GM19397 (cell line): Measurements from ENCODE around the gene STAB1.

Experiments
- ATAC-seq: cut with Tn5 transposase; IDR thresholded peaks from one replicate; pipeline ENCODE4 v1.9.1; 2021; ENCODE audit warnings: mild to moderate bottlenecking, moderate library complexity; ENCODE audit not compliant: unreplicated experiment

Gene STAB1

GRCh38 chr3:52458031-52458760, 36.9 kb upstream of the STAB1 start:
- ATAC-seq: no peak

- ATAC-seq: no peak
Observed at GRCh38 chr3:52458770-52459545, 36.2 kb upstream of the STAB1 start.

- no peak for ATAC-seq
Observed at GRCh38 chr3:52461874-52462273, 33.3 kb upstream of the STAB1 start.

GRCh38 chr3:52463416-52463815, 31.7 kb upstream of the STAB1 start:
- ATAC-seq: no peak

- ATAC-seq: no peak
Observed at GRCh38 chr3:52468336-52468735, 26.8 kb upstream of the STAB1 start.

GRCh38 chr3:52469001-52469400, 26.1 kb upstream of the STAB1 start:
- ATAC-seq: no peak

- no peak for ATAC-seq
Observed at GRCh38 chr3:52470920-52471319, 24.2 kb upstream of the STAB1 start.

- no peak for ATAC-seq
Observed at GRCh38 chr3:52471371-52472238, 23.5 kb upstream of the STAB1 start.

GRCh38 chr3:52472239-52473000, 22.7 kb upstream of the STAB1 start:
- ATAC-seq: no peak

GRCh38 chr3:52473026-52473425, 22.1 kb upstream of the STAB1 start:
- no peak for ATAC-seq

GRCh38 chr3:52477076-52477795, 17.9 kb upstream of the STAB1 start:
- no peak for ATAC-seq

GRCh38 chr3:52477796-52478095, 17.4 kb upstream of the STAB1 start:
- ATAC-seq: no peak

GRCh38 chr3:52479037-52479876, 15.9 kb upstream of the STAB1 start:
- ATAC-seq: no peak

GRCh38 chr3:52479877-52480575, 15.1 kb upstream of the STAB1 start:
- ATAC-seq: no peak

- no peak for ATAC-seq
Observed at GRCh38 chr3:52480768-52481715, 14.1 kb upstream of the STAB1 start.

GRCh38 chr3:52481819-52482521, 13.2 kb upstream of the STAB1 start:
- ATAC-seq: no peak

- ATAC-seq: no peak
Observed at GRCh38 chr3:52483081-52483480, 12.1 kb upstream of the STAB1 start.
